ENCODE measurements around the gene ITGAV.

ITGAV gene

GRCh38 chr2:186607660-186608324 lies 17.9 kb downstream of the ITGAV start:
- DNase-seq (ENCODE audit: extremely low spot score, insufficient read length, low read depth) (no peak), FAIRE-seq (no peak)

- FAIRE-seq (no peak), DNase-seq (ENCODE audit: extremely low spot score, insufficient read length, low read depth) (no peak)
These were observed 20.9 kb downstream of the ITGAV start for GRCh38 chr2:186610785-186611184.

- DNase-seq (ENCODE audit: extremely low spot score, insufficient read length, low read depth): no peak
- no peak for FAIRE-seq
These were observed 21.7 kb downstream of the ITGAV start for GRCh38 chr2:186611526-186611925.

- no peak for FAIRE-seq
- DNase-seq (ENCODE audit: extremely low spot score, insufficient read length, low read depth): no peak
These were observed 22.2 kb downstream of the ITGAV start for GRCh38 chr2:186612026-186612425.

GRCh38 chr2:186612555-186613440 lies 22.9 kb downstream of the ITGAV start:
- FAIRE-seq (no peak), DNase-seq (ENCODE audit: extremely low spot score, insufficient read length, low read depth) (no peak)

GRCh38 chr2:186614373-186614772 lies 24.5 kb downstream of the ITGAV start:
- no peak for FAIRE-seq

GRCh38 chr2:186617148-186617547 lies 27.3 kb downstream of the ITGAV start:
- FAIRE-seq (no peak), DNase-seq (ENCODE audit: extremely low spot score, insufficient read length, low read depth) (no peak)

More at GRCh38 chr2:186614373-186614772, 24.5 kb downstream of the ITGAV start:
- no peak for DNase-seq (ENCODE audit: extremely low spot score, insufficient read length, low read depth)

- no peak for DNase-seq (ENCODE audit: extremely low spot score, insufficient read length, low read depth)
- no peak for FAIRE-seq
These were observed 27.9 kb downstream of the ITGAV start for GRCh38 chr2:186617771-186618170.

- FAIRE-seq (no peak), DNase-seq (ENCODE audit: extremely low spot score, insufficient read length, low read depth) (no peak)
These were observed 28.8 kb downstream of the ITGAV start for GRCh38 chr2:186618696-186619095.

- no peak for DNase-seq (ENCODE audit: extremely low spot score, insufficient read length, low read depth)
- FAIRE-seq: no peak
These were observed 33.2 kb downstream of the ITGAV start for GRCh38 chr2:186623084-186623483.

- DNase-seq (ENCODE audit: extremely low spot score, insufficient read length, low read depth) (no peak), FAIRE-seq (no peak)
These were observed 34.4 kb downstream of the ITGAV start for GRCh38 chr2:186624276-186624675.

- no peak for DNase-seq (ENCODE audit: extremely low spot score, insufficient read length, low read depth)
- FAIRE-seq: no peak
These were observed 39.6 kb downstream of the ITGAV start for GRCh38 chr2:186629250-186629996.

GRCh38 chr2:186632417-186632816 lies 42.6 kb downstream of the ITGAV start:
- DNase-seq (ENCODE audit: extremely low spot score, insufficient read length, low read depth): no peak
- no peak for FAIRE-seq

- FAIRE-seq (no peak), DNase-seq (ENCODE audit: extremely low spot score, insufficient read length, low read depth) (no peak)
These were observed 44.8 kb downstream of the ITGAV start for GRCh38 chr2:186634701-186635100.

- no peak for DNase-seq (ENCODE audit: extremely low spot score, insufficient read length, low read depth)
- no peak for FAIRE-seq
These were observed 47.1 kb downstream of the ITGAV start for GRCh38 chr2:186636800-186637496.

- DNase-seq (ENCODE audit: extremely low spot score, insufficient read length, low read depth) (no peak), FAIRE-seq (no peak)
These were observed 47.6 kb downstream of the ITGAV start for GRCh38 chr2:186637497-186637800.

- FAIRE-seq (peak; percentile 66), DNase-seq (ENCODE audit: extremely low spot score, insufficient read length, low read depth) (no peak)
These were observed 50.1 kb downstream of the ITGAV start for GRCh38 chr2:186639939-186640338.

- DNase-seq (ENCODE audit: extremely low spot score, insufficient read length, low read depth) (no peak), FAIRE-seq (peak; percentile 56)
These were observed 51.4 kb downstream of the ITGAV start for GRCh38 chr2:186641132-186641806.

- DNase-seq (ENCODE audit: extremely low spot score, insufficient read length, low read depth) (no peak), FAIRE-seq (peak; percentile 89)
These were observed 52.0 kb downstream of the ITGAV start for GRCh38 chr2:186641807-186642321.

All from GM18507 (cell line).